ENCODE results near the gene DNAJC3. TPM values are rescaled to one million over a fixed set of nuclear protein-coding genes. Genes with fewer than 3 reads are reported as not detected.

Gene DNAJC3
- total RNA-seq, 1 donor from 2014 or later: 21.4 TPM

DNA sequence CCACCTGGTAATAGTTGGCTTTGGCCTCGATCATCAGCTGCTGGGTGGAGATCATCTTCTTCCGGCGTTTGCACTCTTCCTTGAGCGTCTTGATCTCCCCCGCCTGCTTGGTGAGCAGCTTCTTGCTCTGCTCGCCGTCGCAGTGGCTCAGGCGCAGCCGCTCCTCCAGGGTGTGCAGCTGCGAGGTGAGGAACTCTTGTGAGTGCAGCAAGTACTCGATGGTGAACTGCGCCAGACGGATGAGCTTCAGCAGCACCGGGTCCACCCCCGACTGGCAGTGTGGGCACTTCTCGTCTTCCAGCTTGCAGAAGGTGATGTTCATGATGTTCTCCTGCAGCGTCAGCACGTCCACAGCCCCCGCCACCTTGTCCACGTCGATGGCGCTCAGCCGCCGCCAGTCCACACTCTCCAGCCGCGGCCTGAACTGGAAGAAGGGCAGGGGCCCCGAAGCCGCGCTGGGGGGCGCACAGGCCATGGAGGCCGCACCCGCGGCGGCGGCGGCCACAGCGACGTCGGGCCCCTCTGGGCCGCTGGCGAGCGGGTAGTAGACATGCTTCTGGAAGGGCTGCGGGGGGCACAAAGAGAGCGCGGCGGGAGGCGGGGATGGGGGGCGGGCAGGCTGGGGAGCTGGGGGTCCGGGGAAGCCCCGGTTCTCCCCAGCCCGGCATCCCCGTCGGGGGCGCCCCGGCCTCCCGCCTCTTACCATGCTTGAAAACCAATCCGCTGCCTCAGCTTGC is 35.5 kb upstream of the DNAJC3 start:
- DNase-seq (ENCODE audit: low read depth): no peak
- TF ChIP-seq CTCF (conservative IDR thresholded peaks at IDR 0.05; ENCODE audit: low read depth, low read length): no peak
- peak overlapping the region; percentile 78 for H3K4me3 ChIP-seq (ENCODE audit: low read depth, low read length)

DNA sequence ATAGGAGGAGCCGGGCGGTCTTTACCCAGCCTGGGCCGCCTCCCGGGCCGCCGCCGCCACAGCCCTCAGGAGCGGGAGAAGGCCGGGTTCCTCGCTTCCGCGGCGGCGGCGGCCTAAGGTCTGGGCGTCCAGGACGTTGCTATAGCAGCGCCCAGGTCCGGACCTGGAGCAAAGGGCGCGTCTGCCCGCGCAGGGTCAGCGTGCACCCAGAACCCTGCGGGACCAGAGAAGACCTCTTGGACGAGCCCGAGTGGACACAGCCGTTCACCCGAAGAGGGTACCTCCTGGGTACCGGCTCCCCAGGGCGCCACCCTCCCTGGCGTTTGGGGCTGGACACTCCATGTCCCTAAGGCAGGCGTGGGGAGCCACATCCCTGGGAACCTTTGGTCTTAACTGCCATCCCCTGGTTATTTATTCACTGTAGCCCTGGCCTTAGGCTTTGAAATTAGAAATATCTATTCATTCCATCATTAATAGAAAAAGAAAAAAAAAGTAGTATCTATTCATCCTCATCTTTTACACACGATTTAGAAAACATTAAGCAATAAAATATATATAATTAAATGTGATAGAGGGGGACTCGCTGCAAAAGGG is 34.8 kb upstream of the DNAJC3 start:
- TF ChIP-seq CTCF (conservative IDR thresholded peaks at IDR 0.05; ENCODE audit: low read depth, low read length): no peak
- peak overlapping the region; percentile 78 for H3K4me3 ChIP-seq (ENCODE audit: low read depth, low read length)
- DNase-seq (ENCODE audit: low read depth): no peak

DNA sequence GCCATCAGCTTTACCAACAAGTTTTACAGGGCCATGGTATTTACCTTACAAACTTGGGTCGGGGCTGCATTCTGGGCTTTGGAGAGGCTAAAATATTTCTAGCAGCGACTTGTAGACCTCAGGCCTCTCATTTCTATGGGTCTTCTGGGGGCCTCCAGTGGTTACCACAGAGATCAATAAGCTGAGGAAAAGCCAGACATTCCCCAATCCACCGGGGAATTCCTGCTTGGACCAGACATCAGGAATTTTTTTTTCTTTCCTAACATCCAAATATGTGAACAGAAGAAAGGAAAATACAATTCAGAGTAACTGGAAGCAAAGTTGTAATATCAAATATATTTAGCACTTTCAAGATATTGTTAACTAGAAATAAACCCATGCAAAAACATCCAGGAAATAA is 33.9 kb upstream of the DNAJC3 start:
- no peak for TF ChIP-seq CTCF (conservative IDR thresholded peaks at IDR 0.05; ENCODE audit: low read depth, low read length)
- DNase-seq (ENCODE audit: low read depth): no peak
- peak overlapping the region; percentile 78 for H3K4me3 ChIP-seq (ENCODE audit: low read depth, low read length)

- H3K4me3 ChIP-seq (ENCODE audit: low read depth, low read length): peak overlapping the region; percentile 78
Measured at GRCh38 chr13:95643571-95643935, 33.4 kb upstream of the DNAJC3 start.

GRCh38 chr13:95643936-95644598 is 32.9 kb upstream of the DNAJC3 start:
- no peak for DNase-seq (ENCODE audit: low read depth)
- H3K4me3 ChIP-seq (ENCODE audit: low read depth, low read length): peak overlapping the region; percentile 78
- TF ChIP-seq CTCF (conservative IDR thresholded peaks at IDR 0.05; ENCODE audit: low read depth, low read length): no peak

More at GRCh38 chr13:95643571-95643935, 33.4 kb upstream of the DNAJC3 start:
- no peak for TF ChIP-seq CTCF (conservative IDR thresholded peaks at IDR 0.05; ENCODE audit: low read depth, low read length)
- DNase-seq (ENCODE audit: low read depth): no peak

DNA sequence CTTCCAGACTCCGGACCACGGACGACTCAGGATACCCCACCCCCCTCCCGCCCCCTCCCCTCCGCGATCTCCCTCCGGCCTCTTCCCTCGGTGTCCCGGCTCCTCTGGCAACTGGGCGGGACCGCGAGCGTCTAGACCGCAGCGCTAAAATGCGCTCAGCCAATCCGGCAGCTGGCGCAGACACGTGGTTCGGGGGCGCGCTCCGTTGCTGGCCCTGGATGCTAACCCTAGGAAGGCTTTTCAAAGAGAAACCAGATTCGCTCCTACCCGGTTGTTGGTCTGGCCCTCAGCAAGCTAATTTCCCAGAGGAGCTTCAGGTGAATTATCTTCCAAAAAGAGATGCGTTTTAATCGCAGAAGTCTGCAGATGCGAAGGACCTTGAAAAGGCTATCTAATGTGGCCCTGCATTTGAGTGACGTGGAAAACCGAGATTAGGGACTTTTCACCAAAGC is 32.3 kb upstream of the DNAJC3 start, which contains the start of gene DZIP1:
Gene DZIP1 (minus strand): TSS at position 106 of the 452 bp plus-strand sequence. CDS start 2,677 bp downstream, outside the sequence.
- peak within 1 kb of the TSS; percentile 78 for H3K4me3 ChIP-seq (ENCODE audit: low read depth, low read length)
- DNase-seq (ENCODE audit: low read depth): no peak
- TF ChIP-seq CTCF (conservative IDR thresholded peaks at IDR 0.05; ENCODE audit: low read depth, low read length): no peak

All from epithelial cell of proximal tubule (primary cell).